DND-41 (cell line): ENCODE measurements around the gene ZNF880.

ENCODE experiments used
- ATAC-seq: fragments of 200-7000 bp; cut with Tn5 transposase; 3 replicates; pipeline ENCODE4 v1.9.1; 2021; ENCODE audit warnings: low read depth; ENCODE audit not compliant: insufficient read depth
- DNase-seq: peaks from one replicate; pipeline ENCODE4 v3.0.0-alpha.2; 2020
- H2AFZ ChIP-seq: 2 replicates; pipeline ENCODE4 v1.6.0; 2012; ENCODE audit warnings: low read depth, low read length
- H3K27ac ChIP-seq: 2 replicates; pipeline ENCODE4 v1.5.1; 2012; ENCODE audit warnings: low read length, inconsistent platforms
- H3K27me3 ChIP-seq: fragments of 200-600 bp; sonication (generic); 2 replicates; pipeline ENCODE4 v1.6.0; 2012; ENCODE audit warnings: low read length, mild to moderate bottlenecking, inconsistent platforms; ENCODE audit not compliant: insufficient read depth, poor library complexity
- H3K36me3 ChIP-seq: 2 replicates; pipeline ENCODE4 v1.5.1; 2012; ENCODE audit warnings: low read length, inconsistent platforms; ENCODE audit not compliant: insufficient read depth
- H3K4me1 ChIP-seq: 2 replicates; pipeline ENCODE4 v1.5.1; 2012; ENCODE audit warnings: mild to moderate bottlenecking, low read length; ENCODE audit not compliant: insufficient read depth
- H3K4me2 ChIP-seq: 2 replicates; pipeline ENCODE4 v1.6.0; 2012; ENCODE audit warnings: mild to moderate bottlenecking, moderate library complexity, low read length, inconsistent platforms; ENCODE audit not compliant: insufficient read depth
- H3K4me3 ChIP-seq, 2 experiments: fragments of 200-600 bp in 1 of 2; shearing (Covaris generic) in 1 of 2; 2 replicates each; pipeline ENCODE4 v1.5.1; 2012 to 2016; ENCODE audit warnings: inconsistent platforms in 2 of 2, low read length in 2 of 2, mild to moderate bottlenecking in 2 of 2, low read depth in 1 of 2, moderate library complexity in 1 of 2
- H3K79me2 ChIP-seq: 2 replicates; pipeline ENCODE4 v1.6.0; 2012; ENCODE audit warnings: low read length, inconsistent platforms; ENCODE audit not compliant: insufficient read depth
- H3K9ac ChIP-seq: 2 replicates; pipeline ENCODE4 v1.6.0; 2012; ENCODE audit warnings: low read depth, mild to moderate bottlenecking, inconsistent platforms, low read length, moderate library complexity
- H3K9me3 ChIP-seq: 2 replicates; pipeline ENCODE4 v1.5.1; 2012; ENCODE audit warnings: low read length, moderate library complexity, mild to moderate bottlenecking, inconsistent platforms; ENCODE audit not compliant: insufficient read depth, severe bottlenecking
- H4K20me1 ChIP-seq: 2 replicates; pipeline ENCODE4 v1.6.0; 2012; ENCODE audit warnings: low read length; ENCODE audit not compliant: insufficient read depth
- EZH2 ChIP-seq: IDR thresholded peaks from 3 replicates; pipeline ENCODE4 v1.6.1; 2012; ENCODE audit warnings: borderline replicate concordance, low read depth, mild to moderate bottlenecking, moderate library complexity, low read length, inconsistent platforms; ENCODE audit not compliant: severe bottlenecking
- TF ChIP-seq, protein P1 (sequence below): IDR thresholded peaks from 2 replicates; pipeline ENCODE4 v1.5.1; 2012; ENCODE audit warnings: borderline replicate concordance, low read length, moderate library complexity, mild to moderate bottlenecking; ENCODE audit not compliant: poor library complexity, severe bottlenecking; ENCODE audit errors: extremely low read depth

The ZNF880 gene

DNA sequence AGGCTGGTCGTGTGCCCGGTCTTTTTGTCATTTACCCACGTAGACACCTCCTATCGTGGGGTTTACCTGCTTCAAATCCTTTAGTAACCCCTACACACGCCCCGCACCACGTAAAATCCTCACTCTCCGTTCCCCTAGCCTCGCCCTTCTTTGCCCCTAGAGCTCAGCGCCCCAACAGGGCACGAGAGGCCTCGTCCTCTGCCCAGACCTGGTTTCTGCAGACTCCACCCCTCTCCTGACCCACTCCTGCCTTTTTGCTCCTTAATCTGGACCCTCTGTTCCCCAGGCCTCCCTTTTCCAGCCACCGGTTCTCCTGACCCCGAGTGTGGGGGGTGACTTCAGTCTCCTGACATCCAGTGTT, 28.3 kb downstream of the ZNF880 start:
- Histone ChIP-seq H4K20me1 (no peaks in the 10 kb centered on the region), H2AFZ (peak overlapping the region; percentile 94)
- peak; percentile 62 for ATAC-seq

DNA sequence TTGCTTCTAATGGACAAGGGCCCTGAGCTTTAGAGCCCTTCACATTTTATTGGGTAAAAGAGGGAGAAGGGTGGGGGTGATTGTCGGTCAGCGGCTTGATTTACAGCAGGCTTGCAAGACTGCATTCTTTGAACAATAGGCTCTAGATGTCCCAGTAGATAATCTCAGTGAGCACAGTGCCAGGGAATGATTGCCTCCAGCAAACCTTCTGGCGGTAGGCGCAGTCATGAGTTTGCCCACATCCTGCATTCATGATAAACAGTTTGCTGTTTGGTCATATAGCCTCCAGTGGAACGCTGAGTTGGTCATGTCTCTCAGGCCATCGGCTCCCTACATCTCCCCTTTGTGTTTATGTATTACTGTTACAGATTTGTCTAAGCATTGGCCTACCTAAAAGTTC, 40.6 kb downstream of the ZNF880 start:
- no peaks in the 10 kb centered on the region for H3K79me2 ChIP-seq
- ATAC-seq (no peak), DNase-seq (no peak)
- H3K9ac ChIP-seq, result no peak overlapping the region
- H2AFZ ChIP-seq, result no peak overlapping the region
- H3K27ac ChIP-seq, result no peak overlapping the region
- peaks cover 38% of the 10 kb centered on the region for H3K9me3 ChIP-seq
- H3K4me1 ChIP-seq, result no peaks in the 10 kb centered on the region
- TF ChIP-seq EZH2, result no peak
- TF ChIP-seq, protein P1, sequence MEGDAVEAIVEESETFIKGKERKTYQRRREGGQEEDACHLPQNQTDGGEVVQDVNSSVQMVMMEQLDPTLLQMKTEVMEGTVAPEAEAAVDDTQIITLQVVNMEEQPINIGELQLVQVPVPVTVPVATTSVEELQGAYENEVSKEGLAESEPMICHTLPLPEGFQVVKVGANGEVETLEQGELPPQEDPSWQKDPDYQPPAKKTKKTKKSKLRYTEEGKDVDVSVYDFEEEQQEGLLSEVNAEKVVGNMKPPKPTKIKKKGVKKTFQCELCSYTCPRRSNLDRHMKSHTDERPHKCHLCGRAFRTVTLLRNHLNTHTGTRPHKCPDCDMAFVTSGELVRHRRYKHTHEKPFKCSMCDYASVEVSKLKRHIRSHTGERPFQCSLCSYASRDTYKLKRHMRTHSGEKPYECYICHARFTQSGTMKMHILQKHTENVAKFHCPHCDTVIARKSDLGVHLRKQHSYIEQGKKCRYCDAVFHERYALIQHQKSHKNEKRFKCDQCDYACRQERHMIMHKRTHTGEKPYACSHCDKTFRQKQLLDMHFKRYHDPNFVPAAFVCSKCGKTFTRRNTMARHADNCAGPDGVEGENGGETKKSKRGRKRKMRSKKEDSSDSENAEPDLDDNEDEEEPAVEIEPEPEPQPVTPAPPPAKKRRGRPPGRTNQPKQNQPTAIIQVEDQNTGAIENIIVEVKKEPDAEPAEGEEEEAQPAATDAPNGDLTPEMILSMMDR, result no peak
- H3K27me3 ChIP-seq, result no peaks in the 10 kb centered on the region
- H3K4me2 ChIP-seq, result no peak overlapping the region
- peaks cover 96% of the 10 kb centered on the region for H3K36me3 ChIP-seq
- H4K20me1 ChIP-seq, result no peaks in the 10 kb centered on the region
- H3K4me3 ChIP-seq, result no peak overlapping the region

More for the DNA sequence above, 28.3 kb downstream of the ZNF880 start:
- Histone ChIP-seq H3K4me1 (peaks cover 39% of the 10 kb centered on the region), H3K27ac (peak overlapping the region; percentile 96), H3K4me3 (peak overlapping the region; percentile 93 to 98), H3K27me3 (no peaks in the 10 kb centered on the region), H3K4me2 (peak overlapping the region; percentile 94), H3K9me3 (no peaks in the 10 kb centered on the region), H3K9ac (peak overlapping the region; percentile 92), H3K79me2 (peaks cover 61% of the 10 kb centered on the region), H3K36me3 (peaks cover 64% of the 10 kb centered on the region)
- TF ChIP-seq, protein P1, result peak; percentile 41
- TF ChIP-seq EZH2, result no peak
- DNase-seq, result peak; percentile 49

DNA sequence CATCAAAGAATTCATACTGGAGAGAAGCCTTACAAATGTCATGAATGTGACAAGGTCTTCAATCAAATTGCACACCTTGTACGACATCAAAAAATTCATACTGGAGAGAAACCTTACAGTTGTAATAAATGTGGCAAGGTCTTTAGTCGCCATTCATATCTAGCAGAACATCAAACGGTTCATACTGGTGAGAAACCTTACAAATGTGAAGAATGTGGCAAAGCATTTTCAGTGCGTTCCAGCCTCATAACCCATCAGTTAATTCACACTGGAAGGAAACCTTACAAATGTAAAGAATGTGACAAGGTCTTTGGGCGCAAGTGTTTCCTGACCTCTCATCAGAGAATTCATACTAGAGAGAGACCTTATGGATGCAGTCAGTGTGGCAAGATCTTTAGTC, 46.0 kb downstream of the ZNF880 start:
- Histone ChIP-seq H3K4me2 (no peak overlapping the region), H4K20me1 (no peaks in the 10 kb centered on the region), H3K36me3 (peaks cover 42% of the 10 kb centered on the region), H3K27ac (no peak overlapping the region), H3K4me1 (no peaks in the 10 kb centered on the region), H3K27me3 (no peaks in the 10 kb centered on the region), H2AFZ (no peak overlapping the region), H3K79me2 (no peaks in the 10 kb centered on the region), H3K4me3 (no peak overlapping the region), H3K9ac (no peak overlapping the region), H3K9me3 (peaks cover 44% of the 10 kb centered on the region)
- no peak for DNase-seq
- TF ChIP-seq EZH2, result no peak
- TF ChIP-seq, protein P1, result no peak
- ATAC-seq, result no peak

DNA sequence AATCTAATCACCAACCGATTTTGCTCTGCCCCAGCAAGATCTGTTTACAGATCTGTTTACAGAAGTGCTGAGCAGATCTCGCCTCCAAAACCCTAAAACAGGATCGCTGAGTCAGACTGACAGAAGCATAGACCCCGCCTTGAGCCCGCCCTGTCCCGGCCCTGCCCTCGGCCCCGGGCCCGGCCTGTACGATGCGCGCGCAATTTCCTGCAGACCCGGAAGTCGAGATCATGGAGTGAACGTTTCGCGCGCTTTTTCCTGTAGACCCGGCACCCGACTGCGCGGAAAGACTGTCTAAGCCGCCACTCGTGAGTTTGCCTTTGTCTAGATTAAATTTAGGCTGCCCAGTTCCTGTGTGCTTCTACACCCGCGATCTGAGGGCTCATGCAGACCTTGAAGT, 59.2 kb downstream of the ZNF880 start, which contains the start of gene ZNF534:
ZNF534 (plus strand) TSS at position 212 of the 400 bp plus-strand sequence. CDS start 2,327 bp downstream, outside the sequence.
- no peaks in the 10 kb centered on the region for H3K27me3 ChIP-seq
- H4K20me1 ChIP-seq, result no peaks in the 10 kb centered on the region
- H3K4me2 ChIP-seq, result no peak within 1 kb of the TSS
- no peak for DNase-seq
- TF ChIP-seq, protein P1, result no peak
- no peak for TF ChIP-seq EZH2
- no peak within 1 kb of the TSS for H3K4me3 ChIP-seq
- H3K9me3 ChIP-seq, result peaks cover 6% of the 10 kb centered on the region
- H2AFZ ChIP-seq, result no peak within 1 kb of the TSS
- H3K4me1 ChIP-seq, result no peaks in the 10 kb centered on the region
- no peak within 1 kb of the TSS for H3K27ac ChIP-seq
- H3K9ac ChIP-seq, result no peak within 1 kb of the TSS
- no peaks in the 10 kb centered on the region for H3K36me3 ChIP-seq
- H3K79me2 ChIP-seq, result no peaks in the 10 kb centered on the region
- no peak for ATAC-seq
